ENCODE measurements around the gene EXOSC9.
A peak's percentile ranks its signal among the peaks of the same experiment; 100 is the strongest.

EXOSC9 gene

DNA sequence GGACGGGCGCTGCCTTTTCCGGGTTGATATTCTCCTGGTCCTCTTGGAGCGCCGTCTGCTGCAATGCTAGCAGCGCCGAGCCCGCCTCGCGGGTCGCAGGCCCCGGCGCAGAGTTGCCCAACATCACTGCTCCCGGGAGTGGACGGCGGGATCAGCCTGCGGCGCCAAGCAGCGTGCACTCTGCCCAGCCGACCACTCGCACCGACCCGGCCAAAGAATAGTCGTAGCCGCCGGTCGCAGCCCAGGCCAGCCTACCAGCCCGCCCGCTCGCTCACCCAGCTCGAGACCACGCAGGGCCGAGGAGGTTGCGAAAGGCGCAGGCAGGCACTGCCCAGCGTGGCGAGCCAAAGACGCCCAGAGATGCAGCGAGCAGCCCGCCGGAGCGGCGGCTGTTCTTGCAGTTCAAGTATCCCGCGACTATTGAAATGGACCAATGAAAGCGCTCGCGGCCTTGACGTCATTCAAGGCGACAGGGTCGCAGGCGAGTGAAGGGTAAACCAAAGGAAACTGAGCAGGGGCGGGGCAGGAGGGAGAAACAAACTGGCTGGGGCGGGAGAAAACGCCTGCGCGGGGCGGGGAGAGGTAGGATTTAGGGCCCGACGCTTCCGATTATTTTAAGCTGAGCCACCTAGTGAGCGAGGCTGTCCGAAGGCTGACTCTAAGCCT lies 22.5 kb downstream of the EXOSC9 start, which contains the start of gene CCNA2:
Gene CCNA2, minus strand, starts transcription at position 379 of the 666 bp plus-strand sequence. Its CDS starts 255 bp downstream, at position 124.
- peak; percentile 93 to 96 for DNase-seq (ENCODE audit: low read depth in 2 of 2)

DNA sequence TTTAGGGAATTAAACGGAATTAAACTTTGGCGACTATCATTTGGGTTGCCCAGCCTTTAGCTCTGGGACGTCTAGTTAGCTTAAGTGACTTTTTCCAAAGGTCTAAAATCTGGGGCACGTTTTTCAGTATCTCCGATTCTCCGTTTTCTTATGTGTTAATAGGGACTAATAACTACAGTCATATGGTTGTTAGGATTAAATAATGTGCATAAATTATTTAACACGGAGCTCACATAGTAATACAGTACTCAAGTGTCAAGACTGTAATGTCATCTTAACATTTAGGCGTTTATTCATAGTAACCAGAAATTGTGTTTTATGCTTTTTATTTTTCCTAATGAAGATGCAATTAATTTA lies 23.0 kb downstream of the EXOSC9 start:
- DNase-seq (ENCODE audit: low read depth in 2 of 2): no peak

GRCh38 chr4:121824950-121825349 lies 23.8 kb downstream of the EXOSC9 start:
- no peak for DNase-seq (ENCODE audit: low read depth in 2 of 2)

- no peak for DNase-seq (ENCODE audit: low read depth in 2 of 2)
Measured at GRCh38 chr4:121827853-121828252, 26.7 kb downstream of the EXOSC9 start.

- no peak for DNase-seq (ENCODE audit: low read depth in 2 of 2)
Measured at GRCh38 chr4:121829511-121829910, 28.4 kb downstream of the EXOSC9 start.

- DNase-seq (ENCODE audit: low read depth in 2 of 2): no peak
Measured at GRCh38 chr4:121838136-121838535, 37.0 kb downstream of the EXOSC9 start.

- DNase-seq (ENCODE audit: low read depth in 2 of 2): no peak
Measured at GRCh38 chr4:121842862-121843261, 41.7 kb downstream of the EXOSC9 start.

DNA sequence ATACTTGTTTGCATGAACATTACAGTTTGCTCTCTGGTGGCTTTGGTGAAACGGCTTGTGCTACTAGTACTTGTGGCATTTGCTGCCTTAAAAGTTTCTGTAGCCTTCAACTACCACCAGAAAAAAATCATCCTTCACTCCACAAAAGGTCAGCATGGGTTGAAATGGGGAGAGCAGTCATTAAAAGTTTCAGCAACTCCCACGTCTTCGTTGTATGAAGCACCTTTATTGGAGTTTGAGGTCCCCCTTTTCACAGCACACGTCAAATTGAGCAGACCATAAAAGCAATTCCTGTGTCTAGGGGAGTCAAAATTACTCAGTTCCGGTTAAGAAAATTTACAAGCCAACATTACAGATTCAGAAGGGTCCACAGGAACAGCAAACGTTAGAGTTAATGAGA lies 45.5 kb downstream of the EXOSC9 start:
- DNase-seq (ENCODE audit: low read depth in 2 of 2): no peak

DNA sequence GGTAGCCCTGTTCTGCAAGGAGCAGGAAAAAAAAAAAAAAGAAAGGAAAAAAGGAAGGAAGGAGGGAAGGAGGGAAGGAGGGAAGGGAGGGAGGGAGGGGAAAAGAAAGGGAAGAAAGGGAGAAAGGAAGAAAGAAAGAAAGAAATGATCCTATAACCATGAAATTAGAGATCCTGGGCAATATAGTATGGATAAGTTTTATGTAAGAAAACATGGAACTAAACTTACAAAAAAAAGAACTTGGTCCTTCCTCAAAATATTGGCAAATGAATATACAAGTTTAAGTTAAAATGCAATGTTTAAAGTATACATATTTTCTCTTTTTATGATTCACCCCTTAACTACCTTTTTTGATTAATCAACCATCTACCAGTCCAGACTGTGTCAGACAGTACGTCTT lies 50.2 kb downstream of the EXOSC9 start:
- DNase-seq (ENCODE audit: low read depth in 2 of 2): no peak

GRCh38 chr4:121860121-121860520 lies 59.0 kb downstream of the EXOSC9 start:
- no peak for DNase-seq (ENCODE audit: low read depth in 2 of 2)

GRCh38 chr4:121861426-121861825 lies 60.3 kb downstream of the EXOSC9 start:
- DNase-seq (ENCODE audit: low read depth in 2 of 2): no peak

DNA sequence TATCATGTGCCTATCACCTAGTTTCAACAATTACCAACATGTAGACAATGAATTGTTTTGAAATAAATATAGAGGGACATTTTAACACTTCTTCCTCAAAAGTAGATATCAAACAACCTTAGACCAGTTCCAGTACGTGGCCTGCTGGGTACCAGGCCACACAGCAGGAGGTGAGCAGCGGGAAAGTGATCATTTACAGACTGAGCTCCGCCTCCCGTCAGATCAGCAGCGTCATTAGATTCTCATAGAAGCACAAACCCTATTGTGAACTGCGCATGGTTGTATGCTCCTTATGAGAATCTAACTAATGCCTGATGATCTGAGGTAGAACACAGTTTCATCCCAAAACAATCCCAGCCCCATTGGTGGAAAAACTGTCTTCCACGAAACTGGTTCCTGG lies 62.7 kb downstream of the EXOSC9 start:
- no peak for DNase-seq (ENCODE audit: low read depth in 2 of 2)
